Mesendoderm (in vitro differentiated cells): Measurements from ENCODE around the gene FCRL2.

Experiments
- DNase-seq: peaks from one replicate; pipeline ENCODE4 v3.0.0; 2013
- H2AK5ac ChIP-seq: 2 replicates; pipeline ENCODE4 v1.6.1; 2013; ENCODE audit warnings: low read length, inconsistent platforms
- H2BK120ac ChIP-seq: 2 replicates; pipeline ENCODE4 v1.6.1; 2013; ENCODE audit warnings: low read depth, mild to moderate bottlenecking, low read length, moderate library complexity, mixed read lengths
- H2BK15ac ChIP-seq: replicated peaks from 2 replicates; pipeline ENCODE4 v1.6.1; 2013; ENCODE audit warnings: low read depth, mild to moderate bottlenecking, moderate library complexity
- H2BK5ac ChIP-seq: 2 replicates; pipeline ENCODE4 v1.6.1; 2013; ENCODE audit warnings: low read length, inconsistent platforms
- H3K18ac ChIP-seq: 2 replicates; pipeline ENCODE4 v1.6.1; 2013; ENCODE audit warnings: mild to moderate bottlenecking, low read length, mixed read lengths
- H3K23ac ChIP-seq: one replicate; pipeline ENCODE4 v1.6.1; 2013; ENCODE audit warnings: low read length
- H3K27ac ChIP-seq: 2 replicates; pipeline ENCODE4 v1.5.1; 2013; ENCODE audit warnings: low read depth, mild to moderate bottlenecking, inconsistent platforms, low read length, moderate library complexity
- H3K27me3 ChIP-seq: 2 replicates; pipeline ENCODE4 v1.6.1; 2013; ENCODE audit warnings: low read length, control low read depth, mild to moderate bottlenecking, inconsistent platforms; ENCODE audit not compliant: insufficient read depth, poor library complexity
- H3K36me3 ChIP-seq: 2 replicates; pipeline ENCODE4 v1.6.1; 2013; ENCODE audit warnings: low read length, inconsistent platforms; ENCODE audit not compliant: control insufficient read depth, insufficient read depth
- H3K4ac ChIP-seq: one replicate; pipeline ENCODE4 v1.6.1; 2013; ENCODE audit warnings: low read depth, mild to moderate bottlenecking, low read length, moderate library complexity
- H3K4me1 ChIP-seq: 2 replicates; pipeline ENCODE4 v1.6.1; 2013; ENCODE audit warnings: low read depth, low read length, inconsistent platforms; ENCODE audit not compliant: control insufficient read depth
- H3K4me2 ChIP-seq: 2 replicates; pipeline ENCODE4 v1.6.1; 2013; ENCODE audit warnings: low read length
- H3K4me3 ChIP-seq: 2 replicates; pipeline ENCODE4 v1.5.1; 2013; ENCODE audit warnings: mild to moderate bottlenecking, low read length
- H3K56ac ChIP-seq: one replicate; pipeline ENCODE4 v1.6.1; 2013; ENCODE audit warnings: low read length
- H3K79me1 ChIP-seq: 2 replicates; pipeline ENCODE4 v1.6.1; 2013; ENCODE audit warnings: low read length, inconsistent platforms
- H3K79me2 ChIP-seq: 2 replicates; pipeline ENCODE4 v1.6.1; 2013; ENCODE audit warnings: mild to moderate bottlenecking, low read length; ENCODE audit not compliant: control insufficient read depth, insufficient read depth
- H3K9ac ChIP-seq: 2 replicates; pipeline ENCODE4 v1.6.1; 2013; ENCODE audit warnings: low read length, inconsistent platforms
- H4K5ac ChIP-seq: one replicate; pipeline ENCODE4 v1.6.1; 2013; ENCODE audit warnings: low read length
- H4K8ac ChIP-seq: one replicate; pipeline ENCODE4 v1.6.1; 2013; ENCODE audit warnings: low read depth, mild to moderate bottlenecking, control low read depth, low read length, moderate library complexity
- WGBS: extraction: QIAGEN DNeasy Blood & Tissue Kit; methylation state at CpG from one replicate; pipeline ENCODE4 v1.1.7; 2013; ENCODE audit warnings: low lambda C conversion rate, missing lambda C conversion rate; ENCODE audit not compliant: insufficient coverage; ENCODE audit errors: extremely low coverage; 5-methylcytosine and 5-hydroxymethylcytosine counted together

Gene FCRL2

GRCh38 chr1:157702308-157702825 lies 74.6 kb downstream of the FCRL2 start:
- no peak overlapping the region for H2AK5ac ChIP-seq
- H3K27ac ChIP-seq: no peak overlapping the region
- H4K5ac ChIP-seq: no peak overlapping the region
- no CpG with 5 or more reads among the region's 5 CpGs for WGBS
- no peak overlapping the region for H2BK5ac ChIP-seq
- no peak for DNase-seq
- no peaks in the 10 kb centered on the region for H3K79me1 ChIP-seq
- H3K4me2 ChIP-seq: no peak overlapping the region
- no peak overlapping the region for H3K9ac ChIP-seq
- no peaks in the 10 kb centered on the region for H3K79me2 ChIP-seq
- H3K36me3 ChIP-seq: no peaks in the 10 kb centered on the region
- no peak overlapping the region for H2BK15ac ChIP-seq
- H3K4me1 ChIP-seq: peaks cover 3% of the 10 kb centered on the region
- H3K4me3 ChIP-seq: no peak overlapping the region
- no peak overlapping the region for H3K4ac ChIP-seq
- no peaks in the 10 kb centered on the region for H3K27me3 ChIP-seq
- H3K23ac ChIP-seq: no peak overlapping the region
- H3K56ac ChIP-seq: no peak overlapping the region
- no peak overlapping the region for H3K18ac ChIP-seq
- H2BK120ac ChIP-seq: no peak overlapping the region
- H4K8ac ChIP-seq: no peak overlapping the region

DNA sequence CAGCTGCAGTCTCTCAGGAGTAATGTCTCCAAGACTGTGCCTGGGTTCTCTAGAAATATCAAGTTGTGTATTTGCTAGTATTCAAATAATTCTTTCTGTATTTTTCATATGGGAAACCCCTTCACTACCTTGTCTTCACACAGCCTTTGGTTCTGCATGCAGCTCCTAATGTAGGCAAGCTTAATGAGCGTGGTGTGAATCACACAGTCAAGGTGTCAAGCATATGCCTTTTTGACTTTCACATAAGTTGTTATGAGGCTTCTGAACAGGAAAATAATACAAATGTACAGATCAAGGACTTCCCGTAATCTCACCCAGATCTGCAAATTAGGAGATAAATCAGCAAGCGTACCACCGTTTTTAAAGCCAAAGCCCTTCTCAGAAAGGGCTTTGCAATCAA lies 76.2 kb downstream of the FCRL2 start, which contains the start of gene FCRL3:
Gene FCRL3, minus strand, starts transcription at position 38 of the 400 bp plus-strand sequence. CDS start 280 bp downstream, outside the sequence.
- Histone ChIP-seq H3K4me2 (no peak within 1 kb of the TSS), H3K18ac (no peak within 1 kb of the TSS), H3K4me1 (peaks cover 5% of the 10 kb centered on the region), H2BK5ac (no peak within 1 kb of the TSS), H3K23ac (no peak within 1 kb of the TSS), H4K8ac (no peak within 1 kb of the TSS), H3K27ac (no peak within 1 kb of the TSS), H2AK5ac (no peak within 1 kb of the TSS), H3K4ac (no peak within 1 kb of the TSS), H3K27me3 (no peaks in the 10 kb centered on the region), H3K56ac (no peak within 1 kb of the TSS), H2BK15ac (no peak within 1 kb of the TSS), H3K79me2 (no peaks in the 10 kb centered on the region), H4K5ac (no peak within 1 kb of the TSS), H3K79me1 (no peaks in the 10 kb centered on the region), H3K9ac (no peak within 1 kb of the TSS), H2BK120ac (no peak within 1 kb of the TSS), H3K4me3 (no peak within 1 kb of the TSS), H3K36me3 (no peaks in the 10 kb centered on the region)
- DNase-seq: no peak
- WGBS: no CpG with 5 or more reads among the region's 4 CpGs

- Histone ChIP-seq H2BK120ac (no peak overlapping the region), H2AK5ac (no peak overlapping the region), H3K4ac (no peak overlapping the region), H3K4me1 (peaks cover 5% of the 10 kb centered on the region), H3K79me1 (no peaks in the 10 kb centered on the region), H3K56ac (no peak overlapping the region), H2BK15ac (no peak overlapping the region), H3K18ac (no peak overlapping the region), H3K79me2 (no peaks in the 10 kb centered on the region), H3K9ac (no peak overlapping the region), H3K4me3 (no peak overlapping the region), H3K23ac (no peak overlapping the region), H2BK5ac (no peak overlapping the region), H3K27ac (no peak overlapping the region), H3K4me2 (no peak overlapping the region), H3K36me3 (no peaks in the 10 kb centered on the region), H4K8ac (no peak overlapping the region), H3K27me3 (no peaks in the 10 kb centered on the region), H4K5ac (no peak overlapping the region)
- WGBS: no CpG with 5 or more reads among the region's 5 CpGs
- no peak for DNase-seq
Measured at GRCh38 chr1:157700305-157700704, 76.6 kb downstream of the FCRL2 start.

GRCh38 chr1:157697781-157698569 lies 79.0 kb downstream of the FCRL2 start:
- peak; percentile 83 for DNase-seq
- no peaks in the 10 kb centered on the region for H3K27me3 ChIP-seq
- H3K23ac ChIP-seq: no peak overlapping the region
- no peak overlapping the region for H2BK15ac ChIP-seq
- no peak overlapping the region for H3K4ac ChIP-seq
- H3K4me2 ChIP-seq: no peak overlapping the region
- H3K27ac ChIP-seq: no peak overlapping the region
- H3K9ac ChIP-seq: no peak overlapping the region
- H3K18ac ChIP-seq: no peak overlapping the region
- no peak overlapping the region for H4K8ac ChIP-seq
- peaks cover 5% of the 10 kb centered on the region for H3K4me1 ChIP-seq
- WGBS: no CpG with 5 or more reads among the region's 4 CpGs
- H3K79me1 ChIP-seq: no peaks in the 10 kb centered on the region
- H4K5ac ChIP-seq: no peak overlapping the region
- H2BK120ac ChIP-seq: no peak overlapping the region
- no peak overlapping the region for H2BK5ac ChIP-seq
- no peak overlapping the region for H2AK5ac ChIP-seq
- H3K56ac ChIP-seq: no peak overlapping the region
- H3K36me3 ChIP-seq: no peaks in the 10 kb centered on the region
- H3K4me3 ChIP-seq: no peak overlapping the region
- no peaks in the 10 kb centered on the region for H3K79me2 ChIP-seq

DNA sequence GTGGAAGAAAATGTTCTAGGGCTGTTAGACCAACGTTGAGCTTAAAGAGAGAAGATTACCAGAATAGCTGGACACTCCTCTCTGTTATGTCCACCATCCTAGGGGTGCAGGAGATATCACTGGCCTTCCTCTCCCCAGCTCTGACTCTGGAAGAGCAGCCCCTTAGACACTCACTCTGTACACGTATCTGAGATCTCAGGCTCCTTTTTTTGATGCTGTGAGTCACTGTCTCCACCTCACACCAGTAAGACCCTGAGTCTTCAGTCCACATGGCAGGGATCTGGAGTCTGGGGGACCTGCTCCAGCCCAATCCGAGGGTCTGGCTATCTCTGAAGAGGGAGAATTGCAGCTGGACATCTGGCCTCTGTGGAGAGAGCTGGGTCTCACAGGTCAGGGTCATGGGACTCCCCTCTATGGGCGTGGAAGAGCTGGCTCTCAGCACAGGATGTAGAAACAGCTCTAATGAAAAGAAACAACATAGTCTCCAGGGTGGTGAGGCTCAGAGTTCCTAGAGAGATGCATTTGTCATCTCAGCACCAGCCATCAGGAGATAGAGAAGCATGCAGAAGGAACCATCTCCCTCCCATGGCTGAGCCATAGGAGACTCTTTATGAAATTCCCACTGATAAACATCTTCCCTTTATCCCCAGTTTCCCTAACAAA lies 79.8 kb downstream of the FCRL2 start:
- no peak overlapping the region for H4K8ac ChIP-seq
- no peak overlapping the region for H3K27ac ChIP-seq
- H2BK15ac ChIP-seq: no peak overlapping the region
- H3K4ac ChIP-seq: no peak overlapping the region
- H3K79me1 ChIP-seq: no peaks in the 10 kb centered on the region
- H2BK120ac ChIP-seq: no peak overlapping the region
- H3K27me3 ChIP-seq: no peaks in the 10 kb centered on the region
- H4K5ac ChIP-seq: no peak overlapping the region
- H3K23ac ChIP-seq: no peak overlapping the region
- no peaks in the 10 kb centered on the region for H3K79me2 ChIP-seq
- H3K4me3 ChIP-seq: no peak overlapping the region
- no peaks in the 10 kb centered on the region for H3K36me3 ChIP-seq
- H3K4me2 ChIP-seq: no peak overlapping the region
- no CpG with 5 or more reads among the region's 4 CpGs for WGBS
- no peak for DNase-seq
- H3K4me1 ChIP-seq: peaks cover 5% of the 10 kb centered on the region
- no peak overlapping the region for H2BK5ac ChIP-seq
- H3K18ac ChIP-seq: no peak overlapping the region
- H3K9ac ChIP-seq: no peak overlapping the region
- no peak overlapping the region for H3K56ac ChIP-seq
- H2AK5ac ChIP-seq: no peak overlapping the region
